HL-60 (cell line): Measurements from ENCODE around the gene TTLL3.

ENCODE experiments used
- DNase-seq, 2 experiments: peaks; one replicate each; pipeline ENCODE4 v3.0.0-alpha.2; 2010 to 2020; ENCODE audit warnings: low read depth in 1 of 2, low spot score in 1 of 2
- H3K27ac ChIP-seq: fragments of 250-450 bp; sonication (Bioruptor Pico); replicated peaks from 2 replicates; pipeline ENCODE4 v1.5.1; 2020; ENCODE audit warnings: mild to moderate bottlenecking, moderate library complexity
- H3K27me3 ChIP-seq: fragments of 250-450 bp; sonication (Bioruptor Pico); 2 replicates; pipeline ENCODE4 v1.5.1; 2021; ENCODE audit warnings: mild to moderate bottlenecking, moderate library complexity; ENCODE audit not compliant: insufficient read depth, poor library complexity, severe bottlenecking
- H3K4me3 ChIP-seq: replicated peaks from 2 replicates; pipeline ENCODE4 v1.5.1; 2011; ENCODE audit warnings: mild to moderate bottlenecking, control low read depth, low read length; ENCODE audit not compliant: insufficient read depth
- GABPA ChIP-seq: IDR thresholded peaks from 2 replicates; pipeline ENCODE4 v1.6.1; 2012; ENCODE audit warnings: low read depth
- POLR2AphosphoS5 ChIP-seq: IDR thresholded peaks from 2 replicates; pipeline ENCODE4 v1.6.1; 2012; ENCODE audit warnings: low read depth
- SPI1 ChIP-seq: IDR thresholded peaks from 2 replicates; pipeline ENCODE4 v1.6.1; 2012; ENCODE audit warnings: low read depth, mild to moderate bottlenecking, borderline replicate concordance
- TF ChIP-seq, protein P1 (sequence below): IDR thresholded peaks from one replicate; pipeline ENCODE4 v1.5.1; 2011; ENCODE audit warnings: low read length, control low read depth, inconsistent platforms; ENCODE audit not compliant: insufficient read depth
- TF ChIP-seq, protein P2 (sequence below): IDR thresholded peaks from 2 replicates; pipeline ENCODE4 v1.6.1; 2012; ENCODE audit warnings: low read depth; ENCODE audit not compliant: insufficient replicate concordance

The TTLL3 gene

DNA sequence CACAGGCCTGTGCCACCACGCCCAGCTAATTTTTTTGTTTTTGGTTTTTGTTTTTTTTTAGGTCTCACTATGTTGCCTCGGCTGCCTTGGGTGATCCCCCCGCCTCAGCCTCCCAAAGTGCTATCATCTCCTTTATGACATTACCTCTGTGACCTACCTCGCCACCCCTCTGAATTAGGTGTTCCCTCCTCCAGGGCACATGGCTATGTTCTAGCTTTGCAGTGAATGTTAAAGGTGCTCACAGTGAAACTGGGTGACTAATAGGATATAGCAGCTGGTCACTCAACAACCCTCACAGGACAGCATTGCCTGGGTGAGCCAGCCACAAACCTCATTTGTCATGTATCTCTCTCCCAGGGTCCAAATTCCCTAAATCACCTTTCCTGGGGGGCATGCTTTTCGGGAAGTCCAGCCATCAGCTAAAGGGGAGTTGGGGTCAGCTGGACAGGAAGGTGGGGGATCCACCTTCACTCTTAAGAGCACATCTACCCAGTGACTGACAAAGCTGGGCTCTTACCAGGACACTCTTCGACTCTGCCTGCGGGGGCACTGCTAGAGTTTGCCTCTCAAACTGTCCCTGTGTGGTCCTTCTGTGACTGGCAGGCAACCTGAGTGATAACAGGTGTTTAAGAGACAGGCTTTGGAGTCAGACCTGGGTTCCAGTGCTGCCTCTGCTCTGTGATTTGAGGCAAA lies 1.6 kb upstream of the TTLL3 start:
- DNase-seq = peak in 1 of 2 experiments; percentile 69
- TF ChIP-seq GABPA (no peak), POLR2AphosphoS5 (peak; percentile 52; the same call in 1 of the 2 replicates)
- TF ChIP-seq, protein P1, sequence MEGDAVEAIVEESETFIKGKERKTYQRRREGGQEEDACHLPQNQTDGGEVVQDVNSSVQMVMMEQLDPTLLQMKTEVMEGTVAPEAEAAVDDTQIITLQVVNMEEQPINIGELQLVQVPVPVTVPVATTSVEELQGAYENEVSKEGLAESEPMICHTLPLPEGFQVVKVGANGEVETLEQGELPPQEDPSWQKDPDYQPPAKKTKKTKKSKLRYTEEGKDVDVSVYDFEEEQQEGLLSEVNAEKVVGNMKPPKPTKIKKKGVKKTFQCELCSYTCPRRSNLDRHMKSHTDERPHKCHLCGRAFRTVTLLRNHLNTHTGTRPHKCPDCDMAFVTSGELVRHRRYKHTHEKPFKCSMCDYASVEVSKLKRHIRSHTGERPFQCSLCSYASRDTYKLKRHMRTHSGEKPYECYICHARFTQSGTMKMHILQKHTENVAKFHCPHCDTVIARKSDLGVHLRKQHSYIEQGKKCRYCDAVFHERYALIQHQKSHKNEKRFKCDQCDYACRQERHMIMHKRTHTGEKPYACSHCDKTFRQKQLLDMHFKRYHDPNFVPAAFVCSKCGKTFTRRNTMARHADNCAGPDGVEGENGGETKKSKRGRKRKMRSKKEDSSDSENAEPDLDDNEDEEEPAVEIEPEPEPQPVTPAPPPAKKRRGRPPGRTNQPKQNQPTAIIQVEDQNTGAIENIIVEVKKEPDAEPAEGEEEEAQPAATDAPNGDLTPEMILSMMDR = peak; percentile 21
- Histone ChIP-seq H3K27me3 (no peaks in the 10 kb centered on the region), H3K27ac (peak overlapping the region; percentile 84; the same call in 1 of the 2 replicates), H3K4me3 (no peak overlapping the region)

DNA sequence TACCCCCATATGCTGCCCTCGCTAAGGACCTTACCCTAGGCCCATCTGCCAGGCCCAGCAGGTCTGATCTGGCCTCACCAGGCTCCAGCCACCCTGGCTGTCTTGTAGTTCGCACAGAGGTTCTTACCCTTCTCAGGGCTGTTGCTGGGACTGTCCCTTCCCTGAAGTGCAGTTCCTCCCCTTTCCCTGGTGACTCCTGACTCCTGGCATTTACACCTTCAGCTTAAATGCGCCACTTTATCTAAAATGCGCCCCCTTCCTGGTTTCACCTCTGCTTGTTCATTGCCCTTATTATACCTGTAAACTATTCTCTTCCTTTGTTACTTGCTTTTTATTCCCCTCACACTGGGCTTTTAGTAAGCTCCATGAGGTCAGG lies 835 bp upstream of the TTLL3 start:
- Histone ChIP-seq H3K27ac (peak overlapping the region; percentile 84), H3K27me3 (no peaks in the 10 kb centered on the region), H3K4me3 (peak overlapping the region; percentile 43)
- DNase-seq = no peak
- no peak for TF ChIP-seq SPI1
- no peak for TF ChIP-seq POLR2AphosphoS5
- TF ChIP-seq, protein P2, sequence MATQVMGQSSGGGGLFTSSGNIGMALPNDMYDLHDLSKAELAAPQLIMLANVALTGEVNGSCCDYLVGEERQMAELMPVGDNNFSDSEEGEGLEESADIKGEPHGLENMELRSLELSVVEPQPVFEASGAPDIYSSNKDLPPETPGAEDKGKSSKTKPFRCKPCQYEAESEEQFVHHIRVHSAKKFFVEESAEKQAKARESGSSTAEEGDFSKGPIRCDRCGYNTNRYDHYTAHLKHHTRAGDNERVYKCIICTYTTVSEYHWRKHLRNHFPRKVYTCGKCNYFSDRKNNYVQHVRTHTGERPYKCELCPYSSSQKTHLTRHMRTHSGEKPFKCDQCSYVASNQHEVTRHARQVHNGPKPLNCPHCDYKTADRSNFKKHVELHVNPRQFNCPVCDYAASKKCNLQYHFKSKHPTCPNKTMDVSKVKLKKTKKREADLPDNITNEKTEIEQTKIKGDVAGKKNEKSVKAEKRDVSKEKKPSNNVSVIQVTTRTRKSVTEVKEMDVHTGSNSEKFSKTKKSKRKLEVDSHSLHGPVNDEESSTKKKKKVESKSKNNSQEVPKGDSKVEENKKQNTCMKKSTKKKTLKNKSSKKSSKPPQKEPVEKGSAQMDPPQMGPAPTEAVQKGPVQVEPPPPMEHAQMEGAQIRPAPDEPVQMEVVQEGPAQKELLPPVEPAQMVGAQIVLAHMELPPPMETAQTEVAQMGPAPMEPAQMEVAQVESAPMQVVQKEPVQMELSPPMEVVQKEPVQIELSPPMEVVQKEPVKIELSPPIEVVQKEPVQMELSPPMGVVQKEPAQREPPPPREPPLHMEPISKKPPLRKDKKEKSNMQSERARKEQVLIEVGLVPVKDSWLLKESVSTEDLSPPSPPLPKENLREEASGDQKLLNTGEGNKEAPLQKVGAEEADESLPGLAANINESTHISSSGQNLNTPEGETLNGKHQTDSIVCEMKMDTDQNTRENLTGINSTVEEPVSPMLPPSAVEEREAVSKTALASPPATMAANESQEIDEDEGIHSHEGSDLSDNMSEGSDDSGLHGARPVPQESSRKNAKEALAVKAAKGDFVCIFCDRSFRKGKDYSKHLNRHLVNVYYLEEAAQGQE = no peak
- no peak for TF ChIP-seq GABPA
- TF ChIP-seq, protein P1 = no peak

DNA sequence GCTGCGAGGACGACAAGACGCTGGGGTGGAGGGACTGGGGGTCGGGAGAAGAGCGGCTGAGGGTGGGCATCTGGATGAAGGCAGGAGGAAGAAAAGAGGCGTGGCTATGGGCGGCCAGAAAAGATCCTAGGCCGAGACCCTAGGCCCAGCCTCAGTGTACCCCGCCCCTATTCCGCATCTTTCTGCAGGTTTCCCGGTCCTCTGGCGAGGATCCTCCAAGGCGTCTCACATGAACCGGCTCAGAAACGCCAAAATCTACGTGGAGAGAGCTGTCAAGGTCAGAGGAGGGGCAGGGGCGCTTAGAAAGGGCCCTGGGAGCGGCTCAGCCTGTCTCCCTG lies 340 bp downstream of the TTLL3 start:
- Histone ChIP-seq H3K27me3 (no peaks in the 10 kb centered on the region), H3K27ac (peak overlapping the region; percentile 84), H3K4me3 (peak overlapping the region; percentile 43)
- DNase-seq = no peak
- TF ChIP-seq POLR2AphosphoS5 (no peak), SPI1 (no peak), GABPA (no peak)
- TF ChIP-seq, protein P2 = no peak
- TF ChIP-seq, protein P1 = no peak

DNA sequence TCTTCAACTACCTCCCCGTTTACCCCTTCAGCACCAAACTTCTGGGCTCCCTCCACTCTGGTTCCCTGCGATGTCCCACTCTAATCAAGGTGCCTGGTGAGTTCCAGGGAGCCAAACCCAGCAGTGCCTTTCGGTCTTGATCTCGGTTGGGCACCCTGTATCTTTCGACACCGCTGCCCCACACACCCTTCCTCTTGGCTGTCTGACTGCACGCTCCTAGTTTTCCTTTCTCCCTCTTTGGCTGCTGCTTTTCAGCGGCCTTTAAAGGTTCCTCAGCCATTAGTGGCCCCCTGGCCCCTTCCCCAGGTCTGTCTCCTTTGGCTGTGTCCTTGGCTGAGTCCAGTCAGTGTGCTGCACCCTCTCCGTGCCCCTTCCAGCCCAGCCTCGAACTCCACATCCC lies 784 bp downstream of the TTLL3 start:
- Histone ChIP-seq H3K27me3 (no peaks in the 10 kb centered on the region), H3K27ac (no peak overlapping the region), H3K4me3 (no peak overlapping the region)
- TF ChIP-seq SPI1 (no peak), GABPA (no peak), POLR2AphosphoS5 (no peak)
- TF ChIP-seq, protein P1 = no peak
- TF ChIP-seq, protein P2 = no peak
- no peak for DNase-seq
